Stimulated activated CD8-positive, alpha-beta memory T cell treated with anti-CD3 and anti-CD28 coated beads, Interleukin-12 subunit alpha, Interleukin-12 subunit beta, amount 100 ng/mL, for 24 hours (primary cell): Measurements from ENCODE around the gene CCDC69.
"Not testable (repeated sequence)": the region's sequence is repeated elsewhere in the genome, so short reads cannot be mapped to it uniquely, and the experiment has no call there.

Source experiments
- DNase-seq: peaks from one replicate; pipeline ENCODE4 v3.0.0-alpha.2; 2020; ENCODE audit errors: extremely low read depth

The CCDC69 gene

GRCh38 chr5:151192626-151193025 lies 31.3 kb downstream of the CCDC69 start:
- DNase-seq = no peak

GRCh38 chr5:151191661-151192060 lies 32.2 kb downstream of the CCDC69 start:
- DNase-seq = no peak

- no peak for DNase-seq
These were observed 34.7 kb downstream of the CCDC69 start for GRCh38 chr5:151189151-151189550.

- no peak for DNase-seq
These were observed 37.4 kb downstream of the CCDC69 start for GRCh38 chr5:151186538-151186937.

GRCh38 chr5:151186052-151186451 lies 37.8 kb downstream of the CCDC69 start:
- DNase-seq = no peak

- DNase-seq = no peak
These were observed 39.4 kb downstream of the CCDC69 start for GRCh38 chr5:151184316-151185042.

- no peak for DNase-seq
These were observed 40.2 kb downstream of the CCDC69 start for GRCh38 chr5:151183456-151184245.

GRCh38 chr5:151182976-151183375 lies 40.9 kb downstream of the CCDC69 start:
- DNase-seq = no peak

- no peak for DNase-seq
These were observed 41.4 kb downstream of the CCDC69 start for GRCh38 chr5:151182524-151182900.

GRCh38 chr5:151181818-151182523 lies 41.9 kb downstream of the CCDC69 start:
- DNase-seq = no peak

GRCh38 chr5:151180291-151180690 lies 43.6 kb downstream of the CCDC69 start:
- no peak for DNase-seq

- DNase-seq = no peak
These were observed 44.4 kb downstream of the CCDC69 start for GRCh38 chr5:151179489-151179840.

- DNase-seq = no peak
These were observed 45.0 kb downstream of the CCDC69 start for GRCh38 chr5:151178777-151179488.

- no peak for DNase-seq
These were observed 45.5 kb downstream of the CCDC69 start for GRCh38 chr5:151178372-151178771.

GRCh38 chr5:151176268-151176667 lies 47.6 kb downstream of the CCDC69 start:
- not testable (repeated sequence) for DNase-seq

- no peak for DNase-seq
These were observed 49.2 kb downstream of the CCDC69 start for GRCh38 chr5:151174612-151175101.

GRCh38 chr5:151173711-151174611 lies 49.9 kb downstream of the CCDC69 start:
- no peak for DNase-seq

- no peak for DNase-seq
These were observed 52.4 kb downstream of the CCDC69 start for GRCh38 chr5:151171529-151171928.

- DNase-seq = no peak
These were observed 55.1 kb downstream of the CCDC69 start for GRCh38 chr5:151168602-151169344.

- DNase-seq = no peak
These were observed 56.9 kb downstream of the CCDC69 start for GRCh38 chr5:151167022-151167421.
